ENCODE data around the gene C3orf49.

The C3orf49 gene

DNA sequence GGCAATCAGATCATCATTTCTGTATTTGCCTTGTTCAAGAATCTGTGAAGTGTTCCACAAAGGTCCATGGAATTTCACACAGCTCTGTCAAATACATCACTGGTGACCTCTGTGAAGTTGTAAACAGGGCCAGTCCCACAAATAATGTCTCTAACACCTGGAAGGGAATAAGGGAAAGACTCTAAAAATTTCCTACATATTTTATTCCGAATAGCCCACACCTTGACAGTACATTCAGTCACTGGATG is at the start of gene C3orf49:
Gene C3orf49, plus strand, starts transcription at position 149 of the 248 bp plus-strand sequence. CDS start 173 bp downstream, outside the sequence.
- DNase-seq (ENCODE audit: low read depth in 2 of 2): no peak

- no peak for DNase-seq (ENCODE audit: low read depth in 2 of 2)
Measured at GRCh38 chr3:63774781-63775180, 44.3 kb upstream of the C3orf49 start.

DNA sequence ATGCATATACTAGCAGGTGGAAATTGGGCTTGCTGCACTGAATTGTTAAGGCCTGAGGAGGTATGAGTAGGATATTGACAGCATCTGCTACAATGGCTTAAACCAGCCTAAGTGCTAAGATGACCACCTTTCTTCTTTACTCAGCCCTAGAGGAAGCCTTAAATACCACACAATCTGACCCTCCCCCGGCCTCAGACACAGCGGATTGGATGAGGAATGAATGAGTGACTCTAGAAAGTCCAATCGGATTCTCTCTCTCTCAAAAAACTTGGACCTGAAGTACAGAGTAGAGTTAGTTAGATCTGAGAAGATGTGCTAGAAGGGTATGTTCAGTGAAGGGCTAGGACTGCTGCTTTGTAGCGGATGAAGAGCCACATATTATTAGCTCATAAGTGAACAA is 39.9 kb upstream of the C3orf49 start:
- DNase-seq (ENCODE audit: low read depth in 2 of 2): no peak

DNA sequence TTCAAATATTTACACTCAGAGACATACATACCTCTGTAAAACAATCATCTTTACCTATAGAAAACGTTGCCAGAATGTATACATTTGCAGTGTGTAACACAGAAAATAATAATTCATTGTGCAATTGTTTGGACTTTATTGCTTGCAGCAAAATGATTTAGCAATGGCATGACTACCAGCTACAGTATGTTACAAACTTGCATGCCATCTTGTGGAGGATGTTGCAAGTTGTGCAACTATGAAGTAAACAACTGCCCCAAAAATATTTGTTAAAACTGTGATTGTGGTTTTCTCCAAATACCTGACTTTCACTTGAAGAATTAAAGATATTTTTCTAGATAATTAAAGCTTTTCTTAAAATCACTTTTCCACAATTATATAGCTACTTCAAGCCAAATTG is 27.1 kb upstream of the C3orf49 start:
- DNase-seq (ENCODE audit: low read depth in 2 of 2): no peak

DNA sequence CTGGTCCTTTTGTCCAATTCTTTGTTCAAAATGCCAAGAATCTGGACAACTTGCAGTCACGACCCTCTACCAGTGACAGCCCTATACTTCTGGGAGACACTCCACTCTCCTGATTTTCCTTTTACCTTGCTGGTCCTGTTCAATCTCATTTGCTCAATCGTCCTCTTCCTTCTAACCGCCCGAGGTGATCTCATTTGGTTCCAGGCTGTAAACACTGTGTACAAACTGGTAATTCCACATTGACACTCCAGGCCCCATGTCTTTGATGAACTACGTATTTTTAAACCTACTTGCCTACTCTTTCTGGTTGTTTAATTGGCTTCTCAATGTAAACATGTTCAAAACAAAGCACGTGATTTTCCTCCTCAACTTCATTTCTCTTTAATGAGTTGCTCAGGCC is 23.7 kb upstream of the C3orf49 start:
- DNase-seq (ENCODE audit: low read depth in 2 of 2): no peak

GRCh38 chr3:63798544-63798943 is 20.6 kb upstream of the C3orf49 start:
- DNase-seq (ENCODE audit: low read depth in 2 of 2): no peak

- DNase-seq (ENCODE audit: low read depth in 2 of 2): no peak
Measured at GRCh38 chr3:63798949-63799348, 20.1 kb upstream of the C3orf49 start.

DNA sequence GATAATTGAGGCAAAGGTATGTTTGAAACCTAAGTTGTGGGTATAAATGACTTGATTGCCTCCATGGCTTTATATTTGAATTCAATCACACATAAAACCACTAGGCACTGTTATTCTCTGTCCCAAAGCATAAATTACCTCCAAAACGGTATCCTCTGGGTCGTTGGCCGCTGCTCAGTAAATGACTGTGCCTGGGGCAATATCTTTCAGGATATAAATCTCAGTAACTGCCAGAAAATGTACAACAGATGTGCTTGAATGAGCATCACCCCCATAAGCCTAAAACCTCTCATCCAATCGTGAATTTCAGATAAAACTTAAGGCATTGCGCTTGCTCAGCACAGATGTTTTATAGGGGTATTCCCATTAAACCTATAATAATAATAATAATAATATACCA is 19.0 kb upstream of the C3orf49 start:
- DNase-seq (ENCODE audit: low read depth in 2 of 2): no peak

DNA sequence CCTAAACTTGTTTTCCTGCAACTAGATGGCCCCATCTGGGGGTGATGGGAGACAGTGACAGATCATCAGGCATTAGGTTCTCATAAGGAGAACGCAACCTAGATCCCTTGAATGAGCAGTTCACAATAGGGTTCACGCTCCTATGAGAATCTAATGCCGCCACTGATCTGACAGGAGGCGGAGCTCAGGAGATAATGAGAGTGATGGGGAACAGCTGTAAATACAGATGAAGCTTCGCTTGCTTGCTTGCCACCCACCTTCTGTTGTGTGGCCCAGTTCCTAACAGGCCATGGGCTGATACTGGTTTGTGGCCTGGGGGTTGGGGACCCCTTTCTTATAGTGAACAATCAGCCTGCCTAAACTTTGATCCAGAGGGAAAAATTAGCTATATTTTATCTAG is 15.2 kb upstream of the C3orf49 start:
- DNase-seq (ENCODE audit: low read depth in 2 of 2): no peak

GRCh38 chr3:63807961-63808565 is 11.0 kb upstream of the C3orf49 start:
- no peak for DNase-seq (ENCODE audit: low read depth in 2 of 2)

DNA sequence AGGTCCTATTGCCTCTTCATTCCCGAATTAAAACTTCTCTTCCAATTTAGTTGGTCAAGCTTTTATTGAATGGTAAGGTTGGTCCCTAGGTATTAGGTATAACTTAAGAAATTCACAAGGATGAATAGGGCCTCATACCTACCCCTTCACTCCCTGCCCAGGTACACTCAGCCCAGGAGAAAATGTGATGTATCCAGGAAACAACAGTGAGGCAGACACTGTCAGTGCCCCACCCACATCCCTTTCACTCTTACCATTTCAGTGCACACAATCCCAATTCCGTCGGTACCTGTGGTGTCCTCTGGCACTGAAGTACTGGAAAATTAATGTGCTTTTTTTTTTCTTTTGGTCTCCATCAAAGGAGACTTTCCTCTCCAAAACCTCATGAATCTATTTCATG is 10.5 kb upstream of the C3orf49 start:
- no peak for DNase-seq (ENCODE audit: low read depth in 2 of 2)

DNA sequence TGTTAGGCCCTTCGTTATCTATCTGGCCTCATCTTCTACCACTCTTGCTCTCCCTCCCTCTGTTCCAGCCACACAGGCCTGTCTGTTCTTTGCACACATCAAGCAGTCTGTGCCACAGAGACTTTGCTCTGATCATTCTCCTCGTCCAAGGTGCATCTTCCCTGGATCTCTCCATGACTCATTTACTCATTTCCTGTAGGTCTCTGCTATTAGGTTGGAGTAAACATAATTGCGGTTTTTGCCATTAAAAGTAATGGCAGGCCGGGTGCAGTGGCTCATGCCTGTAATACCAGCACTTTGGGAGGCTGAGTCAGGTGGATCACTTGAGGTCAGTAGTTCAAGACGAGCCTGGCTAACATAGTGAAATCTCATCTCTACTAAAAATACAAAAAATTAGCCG is 9.5 kb upstream of the C3orf49 start:
- DNase-seq (ENCODE audit: low read depth in 2 of 2): no peak

DNA sequence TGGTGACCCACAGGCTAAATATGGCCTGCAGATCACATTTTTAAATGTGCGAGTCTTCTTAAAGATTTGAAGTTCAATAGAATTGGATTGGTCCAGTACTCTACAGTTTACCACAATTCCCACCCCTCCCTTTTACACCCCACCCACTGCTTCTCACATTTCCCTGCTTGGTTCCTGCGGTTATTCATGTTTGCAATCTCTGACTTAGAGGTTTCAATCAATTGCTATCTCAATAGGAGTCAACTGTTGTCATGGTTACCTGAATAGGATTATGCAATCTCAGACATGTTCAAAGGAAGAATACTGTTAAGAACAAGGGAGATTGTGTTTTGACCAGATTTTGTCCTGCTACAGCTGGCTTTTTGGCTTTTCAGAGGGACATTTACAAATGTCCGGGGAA is 4.9 kb upstream of the C3orf49 start:
- no peak for DNase-seq (ENCODE audit: low read depth in 2 of 2)

GRCh38 chr3:63817225-63817624 is 1.9 kb upstream of the C3orf49 start:
- no peak for DNase-seq (ENCODE audit: low read depth in 2 of 2)

DNA sequence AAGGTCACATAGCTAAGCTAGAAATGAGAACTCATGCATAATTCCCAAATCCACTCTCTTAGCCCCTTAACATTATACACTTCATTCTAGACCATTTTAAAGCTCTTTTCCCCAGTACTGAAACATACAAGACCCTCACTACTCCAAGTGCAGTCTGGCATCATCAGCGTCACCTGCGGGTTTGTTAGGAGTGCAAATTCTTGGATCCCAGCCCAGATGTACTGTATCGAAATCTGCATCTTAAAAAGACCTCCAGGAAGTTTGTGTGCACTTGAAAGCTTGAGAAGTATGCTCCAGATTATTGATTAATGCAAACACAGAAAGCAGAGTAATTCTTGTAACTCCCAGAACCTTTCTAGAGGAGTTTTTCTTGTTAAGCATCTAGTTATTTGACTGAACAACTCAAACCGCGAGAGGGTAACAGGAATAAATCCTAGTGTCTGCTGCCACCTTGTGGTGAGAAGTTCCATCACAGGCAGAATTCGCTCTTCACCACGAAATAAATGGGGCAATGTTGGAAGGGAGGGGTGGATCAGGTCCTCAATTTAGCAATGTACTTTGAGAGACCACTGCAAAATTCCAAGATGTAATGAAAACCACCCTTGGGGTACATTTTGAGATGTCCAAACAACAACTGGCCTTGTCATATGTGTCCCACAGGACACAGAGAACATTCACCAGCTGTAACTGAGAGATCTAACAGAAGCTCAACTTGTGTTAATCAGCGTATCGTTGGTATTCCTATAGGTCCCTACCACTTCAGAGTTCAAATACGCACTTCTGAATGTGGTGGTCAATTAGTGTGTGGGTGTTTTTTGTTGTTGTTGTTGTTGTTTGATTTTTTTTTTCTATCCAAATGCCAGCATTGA is 583 bp upstream of the C3orf49 start:
- DNase-seq (ENCODE audit: low read depth in 2 of 2): peak; percentile 40 to 42

GRCh38 chr3:63824309-63824708 is 5.2 kb downstream of the C3orf49 start:
- no peak for DNase-seq (ENCODE audit: low read depth in 2 of 2)

DNA sequence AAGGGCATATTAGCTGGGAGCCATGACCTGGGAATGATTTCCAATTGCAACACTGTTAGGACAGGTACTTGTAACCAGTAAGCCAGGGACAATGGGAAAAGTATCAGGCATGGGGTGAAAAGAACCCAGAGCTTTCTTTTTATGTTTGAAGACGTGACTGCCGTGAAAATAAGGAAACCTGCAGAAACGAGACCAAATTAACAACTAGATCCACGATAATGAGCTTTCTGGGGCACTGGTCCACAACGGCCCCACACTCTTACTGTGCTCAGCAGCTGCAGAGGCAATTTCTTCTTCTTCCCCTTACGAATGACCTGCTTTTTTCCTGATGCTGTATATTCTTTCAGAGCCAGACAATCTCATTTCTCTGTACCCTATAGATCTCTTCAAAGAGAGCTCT is 11.4 kb downstream of the C3orf49 start:
- DNase-seq (ENCODE audit: low read depth in 2 of 2): no peak

GRCh38 chr3:63832395-63832794 is 13.3 kb downstream of the C3orf49 start:
- no peak for DNase-seq (ENCODE audit: low read depth in 2 of 2)

- DNase-seq (ENCODE audit: low read depth in 2 of 2): no peak
Measured at GRCh38 chr3:63841704-63842103, 22.6 kb downstream of the C3orf49 start.

GRCh38 chr3:63842127-63842526 is 23.0 kb downstream of the C3orf49 start:
- no peak for DNase-seq (ENCODE audit: low read depth in 2 of 2)

- no peak for DNase-seq (ENCODE audit: low read depth in 2 of 2)
Measured at GRCh38 chr3:63845215-63845614, 26.1 kb downstream of the C3orf49 start.

DNA sequence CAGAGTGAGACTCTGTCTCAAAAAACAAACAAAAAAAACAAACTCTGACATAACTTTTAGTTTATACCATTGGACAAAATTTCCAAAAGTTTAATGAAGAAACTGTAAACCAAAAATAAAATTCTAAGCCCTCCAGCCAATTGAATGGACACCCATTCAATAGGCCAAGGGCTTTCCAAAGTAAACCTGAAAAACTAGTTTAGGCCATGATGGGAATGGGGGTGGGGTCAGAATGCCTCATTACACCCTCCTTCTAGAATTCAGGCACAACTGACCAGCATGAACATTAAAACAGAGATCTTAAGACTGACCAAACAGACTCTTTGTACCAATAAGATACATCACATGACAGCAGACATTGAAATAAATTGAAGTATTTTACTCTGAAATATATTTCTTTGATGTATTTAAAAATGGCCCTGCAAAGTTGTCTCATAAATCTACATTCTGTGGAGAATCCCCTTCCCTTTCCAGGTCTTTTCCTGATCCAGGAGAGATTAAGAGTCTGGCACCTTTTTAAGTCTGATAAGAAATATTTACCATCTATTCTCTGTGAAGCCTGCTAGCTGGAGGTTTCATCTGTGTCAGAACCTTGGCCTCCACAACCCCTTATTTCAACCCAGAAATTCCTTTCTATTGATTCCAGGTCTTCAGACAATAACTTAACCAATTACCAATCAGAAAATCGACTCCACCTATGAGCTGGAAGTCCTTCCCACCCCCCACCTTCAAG is 28.8 kb downstream of the C3orf49 start:
- no peak for DNase-seq (ENCODE audit: low read depth in 2 of 2)

GRCh38 chr3:63849175-63849574 is 30.1 kb downstream of the C3orf49 start:
- no peak for DNase-seq (ENCODE audit: low read depth in 2 of 2)
